T-cell (primary cell): ENCODE data around the gene BOD1L1. TPM values are rescaled to one million over a fixed set of nuclear protein-coding genes. Genes with fewer than 3 reads are reported as not detected.
A peak's percentile ranks its signal among the peaks of the same experiment; 100 is the strongest.

Experiments used
- ATAC-seq, 4 experiments: fragments of 200-7000 bp in 3 of 4; fragments of 150-1000 bp in 1 of 4; cut with Tn5 transposase; replicated peaks in 1 of 4; 1 replicate in 3 of 4; 2 replicates in 1 of 4; pipeline ENCODE4 v1.10.0; 2021; ENCODE audit warnings: moderate library complexity in 3 of 4, mild to moderate bottlenecking in 2 of 4, moderate number of reproducible peaks in 1 of 4
- CTCF ChIA-PET, 2 donors: fragments of 300-600 bp; sonication (Branson Sonifier 250); formaldehyde crosslinking; loops; one replicate each; lab custom pipeline; 2022; ENCODE audit warnings: antibody characterized with exemption in 2 of 2; lab: Charles Lee
- POLR2A ChIA-PET, 2 donors: fragments of 300-600 bp; sonication (Branson Sonifier 250); formaldehyde crosslinking; loops; one replicate each; lab custom pipeline; 2022; ENCODE audit warnings: antibody characterized with exemption in 2 of 2; lab: Charles Lee
- DNase-seq, 35 experiments: peaks; one replicate each; pipeline versions ENCODE4 v3.0.0 to v3.0.0-alpha.2; 2013 to 2023
- H3K27ac ChIP-seq: one replicate; pipeline ENCODE4 v1.5.1; 2013; ENCODE audit warnings: low read length
- H3K27me3 ChIP-seq, 2 experiments: replicated peaks in 1 of 2; 1 replicate in 1 of 2; 2 replicates in 1 of 2; pipeline versions ENCODE4 v1.6.1 to v1.7.0; 2013; ENCODE audit warnings: low read length in 1 of 2, mixed read lengths in 1 of 2; ENCODE audit not compliant: control insufficient read depth in 2 of 2, insufficient read depth in 2 of 2; ENCODE audit errors: extremely low read depth in 1 of 2
- H3K36me3 ChIP-seq, 2 donors: 1 replicate in 1 of 2; 2 replicates in 1 of 2; pipeline versions ENCODE4 v1.6.1 to v1.7.0; 2013; ENCODE audit warnings: low read length in 1 of 2; ENCODE audit not compliant: control insufficient read depth in 2 of 2, insufficient read depth in 1 of 2; ENCODE audit errors: extremely low read depth in 1 of 2
- H3K4me1 ChIP-seq, 2 experiments: 1 replicate in 1 of 2; 2 replicates in 1 of 2; pipeline versions ENCODE4 v1.6.1 to v1.7.0; 2013; ENCODE audit warnings: low read length in 2 of 2, mixed read lengths in 1 of 2; ENCODE audit not compliant: insufficient read depth in 2 of 2, control insufficient read depth in 1 of 2; ENCODE audit errors: extremely low read depth in 1 of 2
- H3K4me3 ChIP-seq, 2 donors: 1 replicate in 1 of 2; 2 replicates in 1 of 2; pipeline versions ENCODE4 v1.5.1 to v1.7.0; 2013; ENCODE audit warnings: mild to moderate bottlenecking in 2 of 2, low read length in 1 of 2, moderate library complexity in 1 of 2; ENCODE audit not compliant: control insufficient read depth in 1 of 2; ENCODE audit errors: extremely low read depth in 1 of 2
- H3K9me3 ChIP-seq: 2 replicates; pipeline ENCODE4 v1.7.0; 2013
- H3K27ac Mint-ChIP-seq, 2 donors: one replicate each; pipeline ENCODE4 v1.8.0; 2020 to 2021; ENCODE audit warnings: mild to moderate bottlenecking in 2 of 2, mixed read lengths in 2 of 2
- H3K27me3 Mint-ChIP-seq, 2 donors: one replicate each; pipeline ENCODE4 v1.8.0; 2021 to 2022; ENCODE audit warnings: mixed read lengths in 2 of 2
- H3K36me3 Mint-ChIP-seq: one replicate; pipeline ENCODE4 v1.8.0; 2021; ENCODE audit warnings: mixed read lengths
- H3K4me1 Mint-ChIP-seq, 3 donors: one replicate each; pipeline ENCODE4 v1.8.0; 2020 to 2022; ENCODE audit warnings: mixed read lengths in 3 of 3, mild to moderate bottlenecking in 1 of 3
- H3K4me3 Mint-ChIP-seq, 3 donors: one replicate each; pipeline ENCODE4 v1.8.0; 2020 to 2022; ENCODE audit warnings: mild to moderate bottlenecking in 3 of 3, mixed read lengths in 3 of 3, moderate library complexity in 3 of 3
- H3K9me3 Mint-ChIP-seq, 3 donors: one replicate each; pipeline ENCODE4 v1.8.0; 2020 to 2022; ENCODE audit warnings: mixed read lengths in 3 of 3
- WGBS: methylation state at CpG from one replicate; pipeline ENCODE4 v1.1.5; 2013; ENCODE audit warnings: missing lambda C conversion rate; ENCODE audit not compliant: insufficient coverage; 5-methylcytosine and 5-hydroxymethylcytosine counted together
- total RNA-seq, 35 experiments: library from RNA in 6 of 35; stranded (reverse) in 6 of 35; fragments of 120-200 nt in 1 of 35; gene quantifications; one replicate each; pipeline versions ENCODE4 v1.2.1 to v1.2.4 and lab custom pipeline; 2013 to 2026

BOD1L1 gene
- total RNA-seq, 5 donors from 2014 or later (not counting 1 experiment from before 2014, with no cell fraction given), result 48.3 to 57.1 (median 55.4) TPM

- H3K4me1 Mint-ChIP-seq, result peaks cover 18 to 27% (median 25%) of the 10 kb centered on the region in 3 donors
- POLR2A ChIA-PET, result no interaction called here
- DNase-seq, result no peak
- peaks cover 0 to 3% (median 0%) of the 10 kb centered on the region in 3 donors for H3K9me3 Mint-ChIP-seq
- no peaks in the 10 kb centered on the region for H3K36me3 Mint-ChIP-seq
- no peak overlapping the region for H3K27ac ChIP-seq
- CTCF ChIA-PET, result no interaction called here
- H3K4me1 ChIP-seq, result peaks cover 0 to 28% of the 10 kb centered on the region in 2 experiments
- peak overlapping the region in 1 of 3 donors; percentile 56 for H3K4me3 Mint-ChIP-seq
- H3K4me3 ChIP-seq, result peak overlapping the region in 1 of 2 donors; percentile 29
- H3K27me3 ChIP-seq, result peaks cover 38 to 63% of the 10 kb centered on the region in 2 experiments
- ATAC-seq, result no peak
- H3K36me3 ChIP-seq, result no peaks in the 10 kb centered on the region
- peaks cover 68 to 82% of the 10 kb centered on the region in 2 donors for H3K27me3 Mint-ChIP-seq
- 22% methylated on average over 20 of the region's 59 CpGs for WGBS
- H3K9me3 ChIP-seq, result no peaks in the 10 kb centered on the region
- H3K27ac Mint-ChIP-seq, result no peak overlapping the region
Observed at GRCh38 chr4:13523591-13524503, 103.7 kb downstream of the BOD1L1 start.

GRCh38 chr4:13523105-13523477, 104.4 kb downstream of the BOD1L1 start:
- Histone ChIP-seq H3K27ac (no peak overlapping the region), H3K9me3 (no peaks in the 10 kb centered on the region), H3K27me3 (peaks cover 38 to 55% of the 10 kb centered on the region in 2 experiments), H3K4me3 (no peak overlapping the region), H3K36me3 (no peaks in the 10 kb centered on the region), H3K4me1 (peaks cover 0 to 20% of the 10 kb centered on the region in 2 experiments)
- Mint-ChIP-seq H3K27ac (no peak overlapping the region), H3K4me3 (peak overlapping the region in 1 of 3 donors; percentile 56), H3K27me3 (peaks cover 64 to 76% of the 10 kb centered on the region in 2 donors), H3K36me3 (no peaks in the 10 kb centered on the region), H3K4me1 (peaks cover 10 to 19% (median 17%) of the 10 kb centered on the region in 3 donors), H3K9me3 (peaks cover 0 to 3% (median 0%) of the 10 kb centered on the region in 3 donors)
- no peak for ATAC-seq
- 15% methylated on average over 15 of the region's 17 CpGs for WGBS
- no peak for DNase-seq
- ChIA-PET CTCF (no interaction called here), POLR2A (no interaction called here)

GRCh38 chr4:13522282-13523104, 105.0 kb downstream of the BOD1L1 start:
- 2% methylated on average over 39 of the region's 49 CpGs for WGBS
- H3K36me3 ChIP-seq, result no peaks in the 10 kb centered on the region
- H3K36me3 Mint-ChIP-seq, result no peaks in the 10 kb centered on the region
- no peak overlapping the region for H3K27ac ChIP-seq
- ChIA-PET CTCF (interaction anchor here (1.1 to 1.2 kb wide), 2 partner anchors 9 to 26 kb away, joined by 3 to 4 read pairs; no protein-coding TSS in a partner anchor), POLR2A (no interaction called here)
- H3K4me3 Mint-ChIP-seq, result peak overlapping the region in 1 of 3 donors; percentile 56
- no peak overlapping the region for H3K4me3 ChIP-seq
- DNase-seq (no peak), ATAC-seq (peak in 2 of 4 experiments; percentile 51 to 53)
- peaks cover 39 to 49% of the 10 kb centered on the region in 2 experiments for H3K27me3 ChIP-seq
- H3K4me1 ChIP-seq, result peaks cover 0 to 14% of the 10 kb centered on the region in 2 experiments
- H3K9me3 Mint-ChIP-seq, result peaks cover 0 to 3% (median 0%) of the 10 kb centered on the region in 3 donors
- H3K9me3 ChIP-seq, result no peaks in the 10 kb centered on the region
- no peak overlapping the region for H3K27ac Mint-ChIP-seq
- H3K27me3 Mint-ChIP-seq, result peaks cover 62 to 74% of the 10 kb centered on the region in 2 donors
- peaks cover 9 to 17% (median 16%) of the 10 kb centered on the region in 3 donors for H3K4me1 Mint-ChIP-seq

- Histone ChIP-seq H3K27me3 (peaks cover 30 to 43% of the 10 kb centered on the region in 2 experiments), H3K9me3 (no peaks in the 10 kb centered on the region), H3K27ac (no peak overlapping the region), H3K36me3 (no peaks in the 10 kb centered on the region), H3K4me1 (peaks cover 0 to 12% of the 10 kb centered on the region in 2 experiments), H3K4me3 (no peak overlapping the region)
- Mint-ChIP-seq H3K4me1 (peaks cover 5 to 15% (median 11%) of the 10 kb centered on the region in 3 donors), H3K27ac (no peak overlapping the region), H3K4me3 (no peak overlapping the region), H3K36me3 (no peaks in the 10 kb centered on the region), H3K9me3 (peaks cover 0 to 3% (median 0%) of the 10 kb centered on the region in 3 donors), H3K27me3 (peaks cover 53 to 60% of the 10 kb centered on the region in 2 donors)
- no CpG with 5 or more reads among the region's 2 CpGs for WGBS
- POLR2A ChIA-PET, result interaction anchor here in 1 of 2 donors (0.5 kb wide), 1 partner anchor 11 kb away, joined by 5 read pairs; no protein-coding TSS in a partner anchor
- CTCF ChIA-PET, result interaction anchor here (1.1 to 1.2 kb wide), 2 partner anchors 11 to 25 kb away, joined by 3 to 4 read pairs; no protein-coding TSS in a partner anchor
- DNase-seq (no peak), ATAC-seq (no peak)
Observed at GRCh38 chr4:13521047-13521446, 106.5 kb downstream of the BOD1L1 start.

Other genes starting within 250 kb of the BOD1L1 start
- gene RAB28, start 143.4 kb downstream of the BOD1L1 start, total RNA-seq, result 10 to 100 TPM in 4 of 5 donors, 1 to 10 TPM in 1; 8.7 to 15.1 (median 13.4) TPM
- not detected for gene NKX3-2, start 83.2 kb downstream of the BOD1L1 start, total RNA-seq